ENCODE measurements around the gene GAS2L2. TPM values are rescaled to one million over a fixed set of nuclear protein-coding genes. Genes with fewer than 3 reads are reported as not detected.
"Not testable (repeated sequence)": the region's sequence is repeated elsewhere in the genome, so short reads cannot be mapped to it uniquely, and the experiment has no call there.

GAS2L2 gene
- total RNA-seq, 3 donors from 2014 or later = 0.29 to 0.33 (median 0.32) TPM

- H3K27me3 ChIP-seq = no peaks in the 10 kb centered on the region
- DNase-seq (ENCODE audit: low spot score in 2 of 2) = no peak
- no peaks in the 10 kb centered on the region for H3K4me1 ChIP-seq
- H3K36me3 ChIP-seq = no peaks in the 10 kb centered on the region
- intact Hi-C loops (cut with DNase I; ENCODE audit: low total_unique reads) = no loop called here
- no peak overlapping the region for H3K4me3 ChIP-seq
- no peaks in the 10 kb centered on the region for H3K9me3 ChIP-seq
- no peak overlapping the region for H3K27ac ChIP-seq
- TF ChIP-seq POLR2A (IDR thresholded peaks at IDR 0.05) = no peak
- TF ChIP-seq POLR2AphosphoS5 (IDR thresholded peaks at IDR 0.05) = no peak
- no peak for TF ChIP-seq CTCF (IDR thresholded peaks at IDR 0.05)
These were observed 8.6 kb upstream of the GAS2L2 start for GRCh38 chr17:35761601-35762000.

- no peak for DNase-seq (ENCODE audit: low spot score in 2 of 2)
- TF ChIP-seq POLR2A (IDR thresholded peaks at IDR 0.05) (no peak), POLR2AphosphoS5 (IDR thresholded peaks at IDR 0.05) (no peak), CTCF (IDR thresholded peaks at IDR 0.05) (no peak)
- intact Hi-C loops (cut with DNase I; ENCODE audit: low total_unique reads) = no loop called here
These were observed 7.5 kb upstream of the GAS2L2 start, which contains the start of gene C17orf50 for GRCh38 chr17:35760587-35760986. Gene C17orf50 (plus strand): TSS chr17:35760887. CDS start chr17:35760942, 55 bp downstream.

GRCh38 chr17:35757243-35757642 is 4.2 kb upstream of the GAS2L2 start:
- intact Hi-C loops (cut with DNase I; ENCODE audit: low total_unique reads) = no loop called here
- TF ChIP-seq POLR2AphosphoS5 (IDR thresholded peaks at IDR 0.05) (no peak), POLR2A (IDR thresholded peaks at IDR 0.05) (no peak), CTCF (IDR thresholded peaks at IDR 0.05) (no peak)
- no peak overlapping the region for H3K4me3 ChIP-seq

More at GRCh38 chr17:35760587-35760986, 7.5 kb upstream of the GAS2L2 start, which contains the start of gene C17orf50:
- no peaks in the 10 kb centered on the region for H3K9me3 ChIP-seq
- no peak within 1 kb of the TSS for H3K27ac ChIP-seq
- H3K27me3 ChIP-seq = no peaks in the 10 kb centered on the region
- H3K4me1 ChIP-seq = no peaks in the 10 kb centered on the region
- no peak within 1 kb of the TSS for H3K4me3 ChIP-seq
- H3K36me3 ChIP-seq = no peaks in the 10 kb centered on the region

GRCh38 chr17:35752471-35752870 is 568 bp downstream of the GAS2L2 start:
- peak overlapping the region in 1 of 3 donors; percentile 37 for H3K4me3 ChIP-seq
- H3K27me3 ChIP-seq = no peaks in the 10 kb centered on the region
- no peaks in the 10 kb centered on the region for H3K9me3 ChIP-seq
- intact Hi-C loops (cut with DNase I; ENCODE audit: low total_unique reads) = no loop called here
- TF ChIP-seq POLR2A (IDR thresholded peaks at IDR 0.05) (no peak), CTCF (IDR thresholded peaks at IDR 0.05) (no peak), POLR2AphosphoS5 (IDR thresholded peaks at IDR 0.05) (no peak)
- H3K4me1 ChIP-seq = peaks cover 3 to 8% of the 10 kb centered on the region in 2 donors
- DNase-seq (ENCODE audit: low spot score in 2 of 2) = no peak
- H3K36me3 ChIP-seq = no peaks in the 10 kb centered on the region
- H3K27ac ChIP-seq = peak overlapping the region in 1 of 2 donors; percentile 30

More at GRCh38 chr17:35757243-35757642, 4.2 kb upstream of the GAS2L2 start:
- no peak overlapping the region for H3K27ac ChIP-seq
- no peaks in the 10 kb centered on the region for H3K4me1 ChIP-seq
- H3K27me3 ChIP-seq = no peaks in the 10 kb centered on the region
- H3K36me3 ChIP-seq = no peaks in the 10 kb centered on the region
- no peaks in the 10 kb centered on the region for H3K9me3 ChIP-seq
- DNase-seq (ENCODE audit: low spot score in 2 of 2) = no peak

GRCh38 chr17:35751541-35751940 is 1.5 kb downstream of the GAS2L2 start:
- H3K4me3 ChIP-seq; intact Hi-C loops (cut with DNase I; ENCODE audit: low total_unique reads); H3K27me3 ChIP-seq; H3K9me3 ChIP-seq; H3K27ac ChIP-seq; H3K36me3 ChIP-seq; DNase-seq (ENCODE audit: low spot score in 2 of 2): not testable (repeated sequence)
- H3K4me1 ChIP-seq = peaks cover 3 to 11% of the 10 kb centered on the region in 2 donors

All from breast epithelium (tissue), 4 donors.